ENCODE measurements around the gene OTC.

OTC gene

GRCh38 chrX:38357747-38358673, 5.6 kb downstream of the OTC start:
- in situ Hi-C loops (cut with HindIII; ENCODE audit: low sequenced_read_pairs), result no loop called here

- in situ Hi-C loops (cut with HindIII; ENCODE audit: low sequenced_read_pairs), result no loop called here
Measured at GRCh38 chrX:38363046-38363445, 10.6 kb downstream of the OTC start.

GRCh38 chrX:38365954-38366353, 13.6 kb downstream of the OTC start:
- in situ Hi-C loops (cut with HindIII; ENCODE audit: low sequenced_read_pairs), result no loop called here

GRCh38 chrX:38368774-38369173, 16.4 kb downstream of the OTC start:
- in situ Hi-C loops (cut with HindIII; ENCODE audit: low sequenced_read_pairs), result no loop called here

- in situ Hi-C loops (cut with HindIII; ENCODE audit: low sequenced_read_pairs), result no loop called here
Measured at GRCh38 chrX:38371641-38372040, 19.2 kb downstream of the OTC start.

- in situ Hi-C loops (cut with HindIII; ENCODE audit: low sequenced_read_pairs), result no loop called here
Measured at GRCh38 chrX:38374431-38374830, 22.0 kb downstream of the OTC start.

- in situ Hi-C loops (cut with HindIII; ENCODE audit: low sequenced_read_pairs), result no loop called here
Measured at GRCh38 chrX:38375891-38376290, 23.5 kb downstream of the OTC start.

GRCh38 chrX:38376747-38377146, 24.3 kb downstream of the OTC start:
- in situ Hi-C loops (cut with HindIII; ENCODE audit: low sequenced_read_pairs), result no loop called here

GRCh38 chrX:38379088-38379487, 26.7 kb downstream of the OTC start:
- in situ Hi-C loops (cut with HindIII; ENCODE audit: low sequenced_read_pairs), result no loop called here

- in situ Hi-C loops (cut with HindIII; ENCODE audit: low sequenced_read_pairs), result no loop called here
Measured at GRCh38 chrX:38382663-38383062, 30.3 kb downstream of the OTC start.

- in situ Hi-C loops (cut with HindIII; ENCODE audit: low sequenced_read_pairs), result no loop called here
Measured at GRCh38 chrX:38400389-38400910, 48.0 kb downstream of the OTC start.

GRCh38 chrX:38402118-38402517, 49.7 kb downstream of the OTC start:
- in situ Hi-C loops (cut with HindIII; ENCODE audit: low sequenced_read_pairs), result no loop called here

- in situ Hi-C loops (cut with HindIII; ENCODE audit: low sequenced_read_pairs), result no loop called here
Measured at GRCh38 chrX:38403834-38404233, 51.4 kb downstream of the OTC start.

GRCh38 chrX:38407126-38407525, 54.7 kb downstream of the OTC start:
- in situ Hi-C loops (cut with HindIII; ENCODE audit: low sequenced_read_pairs), result no loop called here

- in situ Hi-C loops (cut with HindIII; ENCODE audit: low sequenced_read_pairs), result no loop called here
Measured at GRCh38 chrX:38409289-38409688, 56.9 kb downstream of the OTC start.

- in situ Hi-C loops (cut with HindIII; ENCODE audit: low sequenced_read_pairs), result no loop called here
Measured at GRCh38 chrX:38426785-38427184, 74.4 kb downstream of the OTC start.

GRCh38 chrX:38431525-38431924, 79.1 kb downstream of the OTC start:
- in situ Hi-C loops (cut with HindIII; ENCODE audit: low sequenced_read_pairs), result no loop called here

- in situ Hi-C loops (cut with HindIII; ENCODE audit: low sequenced_read_pairs), result no loop called here
Measured at GRCh38 chrX:38435130-38435529, 82.7 kb downstream of the OTC start.

GRCh38 chrX:38437093-38437492, 84.7 kb downstream of the OTC start:
- in situ Hi-C loops (cut with HindIII; ENCODE audit: low sequenced_read_pairs), result no loop called here

- in situ Hi-C loops (cut with HindIII; ENCODE audit: low sequenced_read_pairs), result no loop called here
Measured at GRCh38 chrX:38438321-38438720, 85.9 kb downstream of the OTC start.

GRCh38 chrX:38452603-38453002, 100.2 kb downstream of the OTC start:
- in situ Hi-C loops (cut with HindIII; ENCODE audit: low sequenced_read_pairs), result no loop called here

- in situ Hi-C loops (cut with HindIII; ENCODE audit: low sequenced_read_pairs), result no loop called here
Measured at GRCh38 chrX:38458071-38458470, 105.7 kb downstream of the OTC start.

GRCh38 chrX:38462257-38462656, 109.9 kb downstream of the OTC start:
- in situ Hi-C loops (cut with HindIII; ENCODE audit: low sequenced_read_pairs), result no loop called here
